ENCODE results near the gene TMEM233.

DNA sequence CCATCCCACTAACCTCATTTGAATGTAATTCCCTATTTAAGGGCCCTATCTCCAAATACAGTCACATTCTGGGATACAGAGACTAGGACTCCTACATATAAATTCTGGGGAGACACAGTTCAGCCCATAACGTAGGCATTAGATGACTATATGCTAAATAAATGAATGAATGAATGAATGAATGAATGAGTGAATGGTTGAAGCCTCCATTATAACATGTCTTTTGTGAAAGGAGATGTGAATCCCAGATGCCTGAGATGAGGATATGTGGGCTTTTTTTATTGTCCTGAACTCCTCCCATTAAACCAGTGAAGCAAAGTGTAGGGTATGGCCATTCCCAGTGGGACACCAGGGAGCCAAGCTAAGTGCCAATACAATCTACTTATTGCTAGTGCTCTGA lies 20.5 kb upstream of the TMEM233 start:
- no peak for TF ChIP-seq POLR2AphosphoS5 (IDR thresholded peaks at IDR 0.05; ENCODE audit: low read depth, low read length)
- TF ChIP-seq YY1 (IDR thresholded peaks at IDR 0.05; ENCODE audit: low read depth): no peak
- TF ChIP-seq NFIC (IDR thresholded peaks at IDR 0.05; ENCODE audit: borderline replicate concordance): no peak
- TF ChIP-seq CTCF (IDR thresholded peaks at IDR 0.05): no peak
- TF ChIP-seq RCOR1 (IDR thresholded peaks at IDR 0.05; ENCODE audit: low read length): no peak
- TF ChIP-seq GATA2 (CRISPR knock-in tag; IDR thresholded peaks at IDR 0.05): no peak
- TF ChIP-seq SMC3 (IDR thresholded peaks at IDR 0.05; ENCODE audit: low read depth, low read length): no peak
- no peak for TF ChIP-seq FOXJ3 (CRISPR knock-in tag; IDR thresholded peaks at IDR 0.05)
- TF ChIP-seq EZH2phosphoT487 (IDR thresholded peaks at IDR 0.05; ENCODE audit: borderline replicate concordance, low read depth): no peak
- TF ChIP-seq RXRA (IDR thresholded peaks at IDR 0.05; ENCODE audit: borderline replicate concordance, low read depth): no peak
